NCI-H774 (cell line): ENCODE data around the gene PITRM1.

ENCODE experiments used
- DNase-seq: peaks from one replicate; lab custom pipeline; 2025; lab: John Stamatoyannopoulos, UW

Gene PITRM1

GRCh38 chr10:3140280-3140679, 32.3 kb downstream of the PITRM1 start:
- no peak for DNase-seq

GRCh38 chr10:3139216-3139910, 33.2 kb downstream of the PITRM1 start:
- no peak for DNase-seq

- no peak for DNase-seq
These were observed 34.4 kb downstream of the PITRM1 start for GRCh38 chr10:3137958-3138726.

GRCh38 chr10:3136763-3137611, 35.6 kb downstream of the PITRM1 start:
- DNase-seq: no peak

- peak; percentile 66 for DNase-seq
These were observed 36.2 kb downstream of the PITRM1 start for GRCh38 chr10:3136336-3136735.

- no peak for DNase-seq
These were observed 37.6 kb downstream of the PITRM1 start for GRCh38 chr10:3135006-3135405.

GRCh38 chr10:3133948-3134347, 38.6 kb downstream of the PITRM1 start:
- DNase-seq: no peak

- DNase-seq: no peak
These were observed 40.3 kb downstream of the PITRM1 start for GRCh38 chr10:3132036-3133025.

GRCh38 chr10:3131098-3131497, 41.5 kb downstream of the PITRM1 start:
- DNase-seq: peak; percentile 73

GRCh38 chr10:3129581-3130340, 42.8 kb downstream of the PITRM1 start:
- no peak for DNase-seq

- DNase-seq: no peak
These were observed 44.0 kb downstream of the PITRM1 start for GRCh38 chr10:3128379-3129130.

GRCh38 chr10:3127921-3128320, 44.7 kb downstream of the PITRM1 start:
- DNase-seq: no peak

- peak; percentile 85 for DNase-seq
These were observed 45.7 kb downstream of the PITRM1 start for GRCh38 chr10:3126741-3127346.

- DNase-seq: no peak
These were observed 46.3 kb downstream of the PITRM1 start for GRCh38 chr10:3126249-3126648.

- DNase-seq: no peak
These were observed 46.9 kb downstream of the PITRM1 start for GRCh38 chr10:3125527-3126170.

- no peak for DNase-seq
These were observed 48.0 kb downstream of the PITRM1 start for GRCh38 chr10:3124412-3125175.

GRCh38 chr10:3123571-3124411, 48.8 kb downstream of the PITRM1 start:
- no peak for DNase-seq
